NOMO-1 (cell line): ENCODE results near the gene PCK2.

Source experiments
- DNase-seq, 2 experiments: peaks; one replicate each; lab custom pipeline; 2025; ENCODE audit not compliant: unreplicated experiment in 2 of 2; lab: John Stamatoyannopoulos, UW

Gene PCK2

DNA sequence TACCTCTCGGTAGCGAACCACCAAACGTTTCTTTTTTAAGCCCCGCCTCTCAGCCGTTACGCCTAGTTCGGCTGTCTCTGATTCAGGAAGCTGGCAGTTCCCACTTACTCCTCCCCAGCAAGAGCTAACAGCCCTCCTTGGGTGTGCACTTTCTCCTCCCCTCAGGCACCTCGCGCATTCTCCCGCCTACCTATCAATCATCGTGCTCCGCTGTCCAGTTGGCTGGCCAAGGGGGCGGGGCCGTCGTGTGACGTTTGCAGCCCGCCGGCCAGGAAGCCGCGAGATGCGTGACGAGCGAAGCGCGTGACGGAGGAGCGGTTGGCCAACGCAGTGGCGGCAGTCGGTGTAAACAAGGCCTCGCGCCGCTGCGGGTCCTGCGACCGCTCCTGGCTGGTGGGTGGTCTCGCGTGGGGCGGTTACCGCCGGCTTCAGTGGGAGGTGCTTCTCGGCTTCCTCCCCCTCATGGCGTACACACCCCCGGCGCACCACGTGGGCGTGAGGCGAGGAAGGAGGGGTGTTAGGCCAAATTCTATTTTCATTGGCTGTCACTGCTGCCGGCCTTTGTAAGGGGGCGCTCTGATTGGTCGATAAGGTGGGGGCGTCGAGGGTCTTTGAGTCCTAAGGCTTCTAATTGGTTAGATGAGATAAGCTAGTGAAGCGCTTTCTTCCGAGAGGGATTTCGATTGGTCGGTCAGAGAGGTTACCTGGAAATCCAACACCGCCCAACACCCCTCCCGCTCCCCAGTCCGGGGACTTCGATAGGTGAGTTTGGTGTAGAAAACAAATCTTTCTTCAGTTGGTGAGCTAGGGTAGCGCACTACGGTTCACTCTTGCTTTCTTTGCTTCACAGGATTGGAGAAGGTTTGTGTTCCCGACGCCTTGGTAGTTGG is 20.7 kb downstream of the PCK2 start, which contains the start of the genes DCAF11 and NRL:
DCAF11 (plus strand) TSS at position 246 of the 890 bp plus-strand sequence. CDS start 818 bp downstream, outside the sequence.
NRL (minus strand) TSS at position 418 of the 890 bp plus-strand sequence. CDS start 32,101 bp downstream, outside the sequence.
- peak; percentile 99 to 100 for DNase-seq

DNA sequence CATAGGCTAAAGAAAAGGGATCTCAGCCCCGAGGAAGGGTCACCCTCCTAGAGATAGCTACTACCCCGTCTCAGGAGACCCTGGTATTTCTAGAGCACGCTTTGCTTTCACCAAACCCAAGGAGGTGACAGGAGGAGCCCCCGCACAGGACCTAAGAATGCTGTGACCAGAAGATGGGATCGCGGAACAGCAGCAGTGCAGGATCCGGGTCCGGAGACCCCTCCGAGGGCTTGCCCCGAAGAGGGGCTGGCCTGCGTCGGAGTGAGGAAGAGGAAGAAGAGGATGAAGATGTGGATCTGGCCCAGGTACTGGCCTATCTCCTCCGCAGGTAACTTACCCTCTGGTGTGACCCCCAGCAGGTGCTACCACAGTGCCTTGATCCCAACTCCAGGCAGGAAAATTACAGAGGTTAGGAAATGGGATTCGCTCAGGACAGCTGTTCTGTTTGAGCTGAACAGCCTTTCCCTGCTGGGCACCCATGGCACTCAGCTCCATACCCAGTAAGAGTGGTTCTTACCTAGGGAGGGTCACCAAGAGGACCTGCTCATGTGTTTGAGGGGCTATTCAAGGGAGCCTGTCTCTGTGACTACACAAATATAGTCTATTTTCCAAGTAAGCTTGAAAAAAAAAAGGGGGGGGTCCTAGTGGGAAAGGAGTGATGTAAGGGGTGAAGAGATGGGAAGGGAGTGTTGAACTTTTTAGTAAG is 21.5 kb downstream of the PCK2 start:
- no peak for DNase-seq

DNA sequence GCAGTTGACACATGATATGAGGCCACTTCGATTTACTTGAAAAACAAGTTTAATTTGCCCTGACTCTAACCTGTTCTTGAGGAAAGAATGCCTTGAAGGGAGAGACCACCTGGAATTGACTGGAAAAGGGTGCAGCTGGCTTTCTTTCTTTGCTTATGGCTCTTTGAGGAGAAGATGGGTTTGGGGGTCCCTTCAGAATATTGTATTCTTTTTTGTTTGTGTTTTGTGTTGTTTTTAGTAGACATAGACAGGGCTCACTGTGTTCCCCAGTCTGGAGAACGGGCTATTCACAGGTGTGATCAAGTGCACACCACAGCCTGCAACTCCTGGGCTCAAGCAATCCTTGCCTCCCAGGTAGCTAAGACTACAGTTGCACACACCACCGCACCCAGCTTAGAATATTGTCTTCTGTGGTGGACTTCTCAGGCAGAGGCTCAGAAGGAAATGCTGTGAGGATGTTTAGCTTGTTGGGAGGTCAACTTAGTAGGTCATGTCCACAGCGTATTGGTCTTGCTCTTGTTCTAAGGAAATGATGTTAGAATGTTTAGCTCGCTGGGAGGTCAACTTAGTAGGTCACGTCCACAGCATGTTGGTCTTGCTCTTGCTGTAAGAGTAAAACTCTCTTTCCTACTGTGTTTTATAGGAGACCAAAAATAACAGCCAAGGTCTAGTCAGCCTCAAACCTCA is 22.2 kb downstream of the PCK2 start:
- DNase-seq, result no peak

DNA sequence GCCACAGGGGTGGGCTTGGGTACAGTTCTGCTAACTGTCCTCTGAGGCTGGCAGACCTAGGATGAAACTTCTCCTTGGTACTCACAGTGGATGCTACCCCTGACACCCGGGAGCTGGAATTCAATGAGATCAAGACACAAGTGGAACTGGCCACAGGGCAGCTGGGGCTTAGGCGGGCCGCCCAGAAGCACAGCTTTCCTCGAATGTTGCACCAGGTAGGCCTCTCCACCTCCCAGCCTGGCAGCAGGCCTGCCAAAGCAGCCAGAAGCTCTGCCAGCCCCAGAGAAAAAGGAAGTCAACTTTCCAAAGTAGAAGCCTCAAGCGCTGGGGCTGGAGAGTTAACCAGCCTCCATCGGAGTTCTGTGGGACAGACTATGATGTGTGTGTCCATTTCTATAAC is 23.1 kb downstream of the PCK2 start:
- DNase-seq, result no peak

DNA sequence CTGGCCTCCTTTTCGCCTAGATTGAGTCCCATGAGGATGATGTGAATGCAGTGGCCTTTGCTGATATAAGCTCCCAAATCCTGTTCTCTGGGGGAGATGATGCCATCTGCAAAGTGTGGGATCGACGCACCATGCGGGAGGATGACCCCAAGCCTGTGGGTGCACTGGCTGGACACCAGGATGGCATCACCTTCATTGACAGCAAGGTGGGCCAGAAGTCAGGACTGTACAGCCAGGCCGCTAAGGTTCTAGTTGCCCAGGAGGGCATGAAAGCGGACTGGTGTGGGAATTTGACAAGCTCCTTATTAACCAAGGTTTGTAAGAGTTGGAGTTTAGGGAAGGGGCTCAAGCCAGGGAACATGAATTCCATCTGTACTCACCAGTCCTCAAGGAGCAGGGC is 25.6 kb downstream of the PCK2 start:
- no peak for DNase-seq

DNA sequence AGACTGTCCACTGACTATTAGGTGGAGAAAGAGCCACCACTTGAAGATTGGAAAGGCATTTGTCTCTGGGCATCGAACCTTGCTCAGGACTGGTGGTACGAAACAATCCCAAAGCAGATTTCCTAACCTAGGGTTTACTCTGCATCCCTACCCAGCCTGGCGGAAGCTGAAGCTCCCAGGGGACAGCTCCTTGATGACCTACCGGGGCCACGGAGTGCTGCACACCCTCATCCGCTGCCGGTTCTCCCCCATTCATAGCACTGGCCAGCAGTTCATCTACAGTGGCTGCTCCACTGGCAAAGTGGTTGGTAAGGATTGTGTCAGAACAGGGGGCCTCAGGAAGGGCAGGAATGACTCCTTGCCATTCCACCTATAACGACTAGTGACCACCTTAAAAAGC is 27.1 kb downstream of the PCK2 start:
- no peak for DNase-seq

DNA sequence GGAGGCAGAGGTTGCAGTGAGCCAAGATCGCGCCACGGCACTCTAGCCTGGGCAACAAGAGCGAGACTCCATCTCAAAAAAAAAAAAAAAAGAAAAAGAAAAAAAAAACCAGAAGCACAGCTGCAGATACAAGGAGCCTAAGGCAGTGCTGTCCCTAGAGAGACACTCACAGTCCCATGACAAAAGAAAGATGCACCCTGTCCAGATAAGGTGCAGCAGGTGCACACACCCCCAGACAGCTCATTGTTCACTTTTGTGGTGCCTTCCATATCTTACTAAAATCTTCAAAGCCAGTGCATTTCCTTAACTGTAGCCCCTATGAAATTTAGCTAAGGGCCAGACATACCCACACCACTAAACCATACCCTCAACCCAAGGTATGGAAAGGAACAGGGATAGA is 28.3 kb downstream of the PCK2 start:
- DNase-seq, result no peak

DNA sequence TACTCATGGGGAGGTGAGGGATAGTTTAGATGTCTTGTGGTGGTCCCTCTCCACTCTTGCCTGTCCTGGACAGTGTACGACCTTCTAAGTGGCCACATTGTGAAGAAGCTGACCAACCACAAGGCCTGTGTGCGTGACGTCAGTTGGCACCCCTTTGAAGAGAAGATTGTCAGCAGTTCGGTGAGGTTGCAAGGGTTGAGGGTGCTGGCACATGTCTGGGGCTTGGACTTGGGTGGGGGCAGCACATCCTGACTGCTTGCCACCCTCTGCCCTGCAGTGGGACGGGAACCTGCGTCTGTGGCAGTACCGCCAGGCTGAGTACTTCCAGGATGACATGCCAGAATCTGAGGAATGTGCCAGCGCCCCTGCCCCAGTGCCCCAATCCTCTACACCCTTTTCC is 28.8 kb downstream of the PCK2 start:
- DNase-seq, result no peak

DNA sequence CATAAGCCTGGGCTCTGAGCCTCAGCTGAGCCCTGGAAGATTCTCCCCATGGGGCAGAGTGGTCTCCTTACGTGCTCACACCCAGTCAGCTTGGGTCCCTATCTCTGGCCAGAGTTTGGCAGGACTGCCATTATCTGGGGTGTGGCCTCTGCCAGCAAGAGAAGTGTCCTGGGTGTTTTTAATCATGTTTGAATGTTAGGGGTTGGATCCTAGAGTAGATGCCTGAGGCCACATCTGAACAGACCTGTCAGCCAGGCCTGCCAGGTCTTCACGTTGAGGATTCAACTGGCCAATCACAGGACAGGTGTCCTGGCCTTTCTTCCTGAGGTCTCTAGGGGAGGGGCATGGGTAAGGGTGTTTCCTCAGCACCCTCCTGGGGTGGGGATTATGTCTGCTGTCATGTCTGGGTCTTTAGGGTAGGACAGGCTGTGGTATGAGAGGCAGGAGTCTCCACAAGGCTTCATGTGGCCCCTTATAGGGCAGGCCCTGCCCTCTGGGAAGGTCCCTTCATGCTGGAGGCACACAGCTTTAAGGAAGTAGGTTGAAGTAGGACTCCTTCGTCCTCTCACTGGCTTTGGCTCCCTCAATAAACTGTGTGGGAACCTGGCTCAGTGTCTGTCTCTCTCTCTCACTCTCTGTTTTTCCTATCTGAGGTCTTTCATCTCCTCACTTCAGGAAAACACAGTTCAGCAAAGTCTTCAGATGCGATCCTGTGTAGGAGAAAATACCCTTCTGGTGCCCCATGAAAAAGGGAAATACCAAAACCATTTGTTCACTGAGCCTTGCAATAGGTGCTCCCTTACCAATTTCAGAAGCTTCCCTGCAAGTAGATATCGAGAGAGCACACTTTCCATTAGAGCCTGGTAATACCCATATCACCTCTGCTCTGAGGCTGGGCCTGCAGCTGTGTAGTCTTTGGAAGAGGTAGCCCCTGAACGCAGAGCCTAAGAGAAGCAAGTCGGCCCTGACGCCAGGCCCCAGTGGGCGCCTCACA is 29.6 kb downstream of the PCK2 start:
- DNase-seq, result no peak

DNA sequence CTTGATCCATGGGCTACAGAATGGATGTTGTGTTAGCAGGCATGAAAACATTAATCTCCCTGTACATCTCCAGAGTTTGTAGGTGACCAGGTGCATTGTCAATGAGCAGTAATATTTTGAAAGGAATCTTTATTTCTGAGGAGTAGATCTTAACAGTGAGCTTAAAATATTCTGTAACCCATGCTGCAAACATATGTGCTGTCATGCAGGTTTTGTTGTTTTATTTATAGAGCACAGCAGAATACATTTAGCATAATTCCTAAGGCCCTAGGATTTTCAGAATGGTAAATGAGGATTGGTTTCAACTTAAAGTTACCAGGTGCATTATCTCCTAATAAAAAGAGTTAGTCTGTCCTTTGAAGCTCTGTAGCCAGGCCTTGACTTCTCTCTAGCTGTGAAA is 32.8 kb downstream of the PCK2 start:
- DNase-seq, result no peak

DNA sequence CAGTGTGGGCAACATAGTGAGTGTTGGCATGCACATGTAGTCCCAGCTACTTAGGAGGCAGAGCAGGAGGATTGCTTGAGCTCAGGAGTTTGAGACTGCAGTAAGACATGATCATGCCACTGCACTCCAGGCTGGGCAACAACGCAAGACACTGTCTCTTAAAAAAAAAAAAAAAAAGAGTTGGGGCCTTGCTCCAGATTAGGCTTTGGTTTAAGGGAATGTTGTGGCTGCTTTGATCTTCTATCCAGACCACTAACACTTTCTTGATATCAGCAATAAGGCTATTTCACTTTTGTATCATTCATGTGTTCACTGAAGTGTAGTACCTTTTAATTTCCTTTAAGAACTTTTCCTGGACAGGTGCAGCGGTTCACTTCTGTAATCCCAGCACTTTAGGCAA is 33.6 kb downstream of the PCK2 start:
- DNase-seq, result no peak

DNA sequence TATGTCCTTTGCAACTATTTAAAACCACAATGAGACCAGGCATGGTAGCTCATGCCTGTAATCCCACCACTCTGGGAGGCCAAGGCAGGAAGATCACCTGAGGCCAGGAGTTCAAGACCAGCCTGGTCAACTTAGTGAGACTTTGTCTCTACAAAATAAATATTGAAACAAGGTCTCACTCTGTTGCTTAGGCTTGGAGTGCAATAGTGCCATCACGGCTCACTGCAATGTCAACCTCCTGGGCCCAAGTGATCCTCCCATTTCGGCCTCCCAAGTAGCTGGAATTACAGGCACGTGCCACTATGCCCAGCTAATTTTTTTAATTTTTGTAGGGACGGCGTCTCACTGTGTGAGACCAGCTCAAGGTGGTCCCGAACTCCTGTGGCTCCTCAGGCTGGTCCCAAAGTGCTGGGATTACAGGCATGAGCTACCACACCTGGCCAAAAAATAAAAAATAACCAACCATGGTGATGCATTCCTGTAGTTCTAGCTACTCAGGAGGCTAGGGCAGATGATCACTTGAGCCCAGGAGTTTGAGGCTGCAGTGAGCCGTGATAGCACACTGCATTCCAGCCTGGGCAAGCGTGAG is 35.4 kb downstream of the PCK2 start:
- no peak for DNase-seq

DNA sequence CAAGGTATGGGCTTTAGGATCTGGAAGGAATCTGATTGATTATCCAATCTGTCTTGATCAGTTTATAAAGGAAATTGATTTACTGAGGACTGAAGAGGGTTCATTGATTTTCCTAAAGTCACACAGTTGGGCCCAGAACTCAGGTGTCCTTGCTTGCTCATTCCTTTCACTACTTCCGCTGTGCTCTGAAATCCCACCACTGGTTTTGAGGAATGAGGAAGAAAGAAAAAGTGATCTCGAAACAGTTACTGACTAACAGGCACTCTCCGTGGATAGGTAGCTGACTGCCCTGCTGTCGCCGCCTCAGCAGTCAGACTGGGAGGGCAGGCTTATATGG is 36.2 kb downstream of the PCK2 start, which contains the start of gene FITM1:
FITM1 (plus strand) TSS at position 280 of the 337 bp plus-strand sequence. CDS start 905 bp downstream, outside the sequence.
- peak; percentile 22 to 75 for DNase-seq

DNA sequence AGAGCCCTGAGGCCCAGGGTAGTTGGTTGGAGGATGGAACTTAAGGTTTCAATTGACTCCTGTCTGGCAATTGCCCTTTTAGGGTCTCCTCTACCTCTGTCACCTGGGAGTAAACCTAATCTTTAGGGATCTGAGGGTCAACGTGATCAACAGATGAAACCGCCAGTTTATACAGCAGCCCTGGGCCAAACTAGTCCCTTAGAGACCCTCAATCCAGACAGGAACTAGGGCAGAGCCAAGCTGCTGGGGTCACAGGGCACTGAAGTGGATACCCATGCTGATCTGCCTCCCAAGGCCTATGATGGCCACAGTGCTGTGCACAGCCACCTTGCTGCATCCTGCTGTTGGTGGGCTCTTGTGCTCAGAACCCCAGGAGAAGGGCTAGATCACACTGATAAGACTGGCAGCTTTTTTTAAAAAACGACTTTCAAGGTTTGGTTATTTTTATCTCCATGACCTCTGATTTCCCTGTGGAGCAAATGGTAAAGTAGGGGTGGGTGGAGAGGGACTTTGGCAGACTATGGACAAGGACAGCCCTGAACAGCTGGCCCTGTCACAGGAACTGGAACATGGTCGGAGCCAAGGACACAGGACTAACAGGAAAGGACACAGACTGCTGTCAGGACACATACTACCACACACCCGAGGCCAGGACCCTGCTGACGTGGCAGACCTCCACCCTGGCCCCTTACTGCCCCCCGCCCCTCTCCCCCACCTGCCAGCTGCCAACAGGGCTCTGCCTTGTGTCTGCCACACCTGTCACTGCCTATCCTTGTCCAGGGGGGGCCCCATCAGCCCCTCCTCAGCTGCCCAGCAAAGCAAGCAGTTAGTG is 36.8 kb downstream of the PCK2 start:
- DNase-seq, result no peak

DNA sequence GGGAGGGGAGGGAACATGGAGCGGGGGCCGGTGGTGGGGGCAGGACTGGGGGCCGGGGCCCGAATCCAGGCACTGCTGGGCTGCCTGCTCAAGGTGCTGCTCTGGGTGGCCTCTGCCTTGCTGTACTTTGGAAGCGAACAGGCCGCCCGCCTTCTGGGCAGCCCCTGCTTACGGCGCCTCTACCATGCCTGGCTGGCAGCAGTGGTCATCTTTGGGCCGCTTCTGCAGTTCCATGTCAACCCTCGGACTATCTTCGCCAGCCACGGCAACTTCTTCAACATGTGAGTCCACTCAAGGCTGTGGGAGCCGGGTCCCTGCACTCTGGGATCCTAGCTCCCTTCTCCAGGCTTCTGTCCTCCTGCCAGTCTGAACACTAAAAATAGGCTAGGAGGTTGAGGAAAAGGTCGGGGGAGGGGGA is 37.4 kb downstream of the PCK2 start:
- no peak for DNase-seq

DNA sequence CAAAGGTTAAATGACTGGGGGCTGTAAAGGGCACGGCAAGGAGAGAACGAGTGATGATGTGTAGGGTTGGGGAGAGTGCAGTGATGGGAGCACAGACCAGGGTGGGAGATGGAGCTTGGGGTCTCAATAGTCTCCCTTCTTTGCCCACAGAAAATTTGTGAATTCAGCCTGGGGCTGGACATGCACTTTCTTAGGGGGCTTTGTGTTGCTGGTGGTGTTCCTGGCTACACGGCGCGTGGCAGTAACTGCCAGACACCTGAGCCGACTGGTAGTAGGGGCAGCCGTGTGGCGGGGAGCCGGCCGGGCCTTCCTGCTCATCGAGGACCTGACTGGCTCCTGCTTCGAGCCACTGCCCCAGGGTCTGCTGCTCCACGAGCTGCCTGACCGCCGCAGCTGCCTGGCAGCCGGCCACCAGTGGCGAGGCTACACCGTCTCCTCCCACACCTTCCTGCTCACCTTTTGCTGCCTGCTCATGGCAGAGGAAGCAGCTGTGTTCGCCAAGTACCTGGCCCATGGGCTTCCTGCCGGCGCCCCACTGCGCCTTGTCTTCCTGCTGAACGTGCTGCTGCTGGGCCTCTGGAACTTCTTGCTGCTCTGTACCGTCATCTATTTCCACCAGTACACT is 38.1 kb downstream of the PCK2 start:
- DNase-seq, result no peak

DNA sequence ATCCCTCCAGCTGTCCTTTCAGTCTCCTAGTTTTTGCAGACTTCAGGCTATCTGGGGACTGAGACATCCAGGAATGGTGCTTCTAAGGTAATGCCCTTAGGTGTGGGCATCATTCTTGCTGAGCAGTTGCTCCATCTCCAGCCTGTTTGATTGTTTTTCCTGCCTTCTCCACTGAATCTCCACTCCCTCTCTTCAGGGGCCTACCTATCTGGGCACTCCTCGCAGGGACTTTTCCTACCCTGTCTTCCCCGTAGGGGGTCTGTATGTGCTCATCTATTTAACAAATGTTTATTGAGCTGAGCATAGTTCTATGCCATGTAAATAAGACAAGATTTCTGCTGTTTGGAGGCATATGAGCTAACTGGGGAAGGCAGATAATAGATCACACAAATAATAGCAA is 38.9 kb downstream of the PCK2 start:
- DNase-seq, result no peak

DNA sequence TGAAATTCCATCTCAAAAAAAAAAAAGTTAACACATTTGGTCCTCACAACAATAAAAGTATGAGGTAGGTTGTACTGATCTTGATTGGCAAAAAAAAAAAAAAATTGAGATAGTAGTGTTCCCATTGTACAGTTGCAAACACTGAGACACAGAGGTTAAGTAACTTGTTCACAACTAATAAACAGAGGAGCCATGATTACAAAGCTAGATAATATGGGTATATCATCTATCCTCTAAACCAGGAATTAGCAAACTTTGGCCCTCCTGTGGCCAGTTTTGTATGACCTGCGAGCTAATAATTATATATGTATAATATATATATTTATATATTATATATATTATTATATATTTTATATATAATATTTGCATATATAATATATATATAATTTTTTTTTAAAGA is 39.6 kb downstream of the PCK2 start:
- no peak for DNase-seq

DNA sequence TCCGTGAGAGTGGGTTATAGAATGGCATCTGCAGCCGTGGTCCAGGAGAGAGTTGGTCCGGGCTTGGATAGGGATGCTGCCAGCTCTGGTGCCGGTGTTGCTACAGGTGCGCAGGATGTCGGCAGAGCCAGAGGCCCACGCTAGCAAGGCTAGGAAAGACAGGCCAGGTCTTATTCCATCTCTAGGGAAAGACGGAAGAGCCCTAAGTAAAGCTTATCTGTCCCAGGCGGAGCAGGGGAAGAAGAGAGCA is 41.4 kb downstream of the PCK2 start:
- DNase-seq, result no peak
